ENCODE measurements around the gene TALDO1. TPM values are rescaled to one million over a fixed set of nuclear protein-coding genes. Genes with fewer than 3 reads are reported as not detected.

The TALDO1 gene
- total RNA-seq, 2 donors from 2014 or later, result 60.4 to 102 TPM

Other genes starting within 250 kb of the TALDO1 start
- gene RNH1, start 240.2 kb upstream of the TALDO1 start, total RNA-seq, result 100 to 1,000 TPM; 108 to 127 TPM
- gene HRAS, start 211.9 kb upstream of the TALDO1 start, total RNA-seq, result 10 to 100 TPM; 31.4 TPM
- gene LRRC56, start 209.9 kb upstream of the TALDO1 start, total RNA-seq, result 1 to 10 TPM; 5.7 to 5.8 TPM
- gene LMNTD2, start 186.7 kb upstream of the TALDO1 start, total RNA-seq, result 1 to 10 TPM; 3.8 to 6.0 TPM
- 10 to 100 TPM; 24.6 to 29.4 TPM for gene RASSF7, start 186.5 kb upstream of the TALDO1 start, total RNA-seq
- gene PHRF1, start 171.0 kb upstream of the TALDO1 start, total RNA-seq, result 10 to 100 TPM; 36.7 to 44.8 TPM
- 10 to 100 TPM; 40.3 to 44.0 TPM for gene IRF7, start 131.5 kb upstream of the TALDO1 start, total RNA-seq
- gene CDHR5, start 122.5 kb upstream of the TALDO1 start, total RNA-seq, result not detected
- gene SCT, start 120.3 kb upstream of the TALDO1 start, total RNA-seq, result not detected
- gene DRD4, start 110.2 kb upstream of the TALDO1 start, total RNA-seq, result under 1 TPM; 0.40 to 0.89 TPM
- gene DEAF1, start 52.2 kb upstream of the TALDO1 start, total RNA-seq, result 10 to 100 TPM; 55.3 to 77.1 TPM
- 10 to 100 TPM; 20.8 to 21.3 TPM for gene TMEM80, start 51.6 kb upstream of the TALDO1 start, total RNA-seq
- 10 to 100 TPM in 1 of 2 donors, 1 to 10 TPM in 1; 6.8 to 11.7 TPM for gene EPS8L2, start 41.2 kb upstream of the TALDO1 start, total RNA-seq
- 10 to 100 TPM; 36.7 to 44.3 TPM for gene GATD1, start 30.0 kb downstream of the TALDO1 start, total RNA-seq
- gene CEND1, start 42.6 kb downstream of the TALDO1 start, total RNA-seq, result under 1 TPM in 1 of 2 donors, not detected in 1; 0.63 TPM
- gene SLC25A22, start 50.8 kb downstream of the TALDO1 start, total RNA-seq, result 10 to 100 TPM; 16.4 to 20.3 TPM
- 10 to 100 TPM; 26.8 to 29.7 TPM for gene PIDD1, start 57.8 kb downstream of the TALDO1 start, total RNA-seq
- 1,000 to 10,000 TPM; 4,178 to 4,199 TPM for gene RPLP2, start 62.5 kb downstream of the TALDO1 start, total RNA-seq
- 100 to 1,000 TPM; 178 to 182 TPM for gene PNPLA2, start 71.5 kb downstream of the TALDO1 start, total RNA-seq
- 1 to 10 TPM in 1 of 2 donors, under 1 TPM in 1; 0.47 to 1.0 TPM for gene CRACR2B, start 80.5 kb downstream of the TALDO1 start, total RNA-seq
- 10 to 100 TPM; 54.9 to 67.3 TPM for gene CD151, start 85.5 kb downstream of the TALDO1 start, total RNA-seq
- gene POLR2L, start 95.1 kb downstream of the TALDO1 start, total RNA-seq, result 10 to 100 TPM; 38.5 to 40.5 TPM
- gene TSPAN4, start 95.4 kb downstream of the TALDO1 start, total RNA-seq, result 1 to 10 TPM; 2.1 to 3.0 TPM
- 10 to 100 TPM; 23.4 to 28.8 TPM for gene CHID1, start 163.3 kb downstream of the TALDO1 start, total RNA-seq
- 10 to 100 TPM; 71.1 to 74.0 TPM for gene AP2A2, start 178.4 kb downstream of the TALDO1 start, total RNA-seq